SU-DHL-6 (cell line): ENCODE data around the gene EML1.

Experiments
- CTCF ChIP-seq: fragments of 200-600 bp; sonication (generic); IDR thresholded peaks from one replicate; pipeline ENCODE4 v1.5.1; 2017; ENCODE audit warnings: antibody characterized with exemption, mild to moderate bottlenecking, low read length, moderate library complexity; ENCODE audit not compliant: insufficient read depth, poor library complexity, severe bottlenecking
- EZH2phosphoT487 ChIP-seq: fragments of 200-600 bp; sonication (generic), shearing (Covaris generic); conservative IDR thresholded peaks from 2 replicates; pipeline ENCODE4 v1.6.1; 2018; ENCODE audit warnings: mild to moderate bottlenecking, antibody characterized with exemption, low read length, moderate library complexity, mixed read lengths

DNA sequence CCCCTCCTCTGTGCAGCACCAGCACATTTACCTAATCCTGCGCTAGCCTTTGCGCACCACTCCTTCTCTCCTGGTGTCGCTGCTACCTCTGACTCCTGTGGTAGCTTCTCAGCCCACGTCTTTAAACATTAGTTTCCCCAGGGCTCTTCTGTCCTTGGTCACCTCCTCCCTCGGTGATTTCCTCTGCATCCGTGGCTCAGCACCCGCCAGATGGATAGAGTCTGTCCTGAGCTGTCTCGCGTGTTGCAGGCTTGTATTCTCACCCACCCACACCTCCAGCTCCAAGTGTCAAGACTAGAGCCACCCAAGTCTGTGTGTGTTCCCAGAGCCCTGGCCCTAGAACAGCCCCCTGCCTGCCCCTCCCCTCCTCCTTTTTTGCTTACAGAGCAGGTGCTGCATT, 83.2 kb downstream of the EML1 start:
- TF ChIP-seq CTCF (no peak), EZH2phosphoT487 (no peak)
